IPS-20b (cell line): ENCODE data around the gene P4HA1.
A peak's percentile ranks its signal among the peaks of the same experiment; 100 is the strongest.

Source experiments
- H3K27ac ChIP-seq: one replicate; pipeline ENCODE4 v1.5.1; 2013; ENCODE audit warnings: low read length
- H3K27me3 ChIP-seq: 2 replicates; pipeline ENCODE4 v1.6.1; 2013; ENCODE audit warnings: mild to moderate bottlenecking, low read length, inconsistent platforms; ENCODE audit not compliant: insufficient read depth
- H3K36me3 ChIP-seq: 2 replicates; pipeline ENCODE4 v1.6.1; 2013; ENCODE audit warnings: low read depth, mild to moderate bottlenecking, inconsistent platforms, low read length, moderate library complexity; ENCODE audit not compliant: insufficient read depth
- H3K4me1 ChIP-seq: 2 replicates; pipeline ENCODE4 v1.6.1; 2013; ENCODE audit warnings: mild to moderate bottlenecking, control low read depth, inconsistent platforms, low read length, moderate library complexity; ENCODE audit not compliant: insufficient read depth
- H3K4me3 ChIP-seq: 2 replicates; pipeline ENCODE4 v1.5.1; 2013; ENCODE audit warnings: mild to moderate bottlenecking, low read length, inconsistent platforms
- H3K9ac ChIP-seq: 2 replicates; pipeline ENCODE4 v1.6.1; 2013; ENCODE audit warnings: low read depth, mild to moderate bottlenecking, inconsistent platforms, low read length, moderate library complexity
- H3K9me3 ChIP-seq: 2 replicates; pipeline ENCODE4 v1.6.1; 2013; ENCODE audit warnings: mild to moderate bottlenecking, low read depth, low read length, inconsistent platforms; ENCODE audit not compliant: insufficient read depth

Gene P4HA1

DNA sequence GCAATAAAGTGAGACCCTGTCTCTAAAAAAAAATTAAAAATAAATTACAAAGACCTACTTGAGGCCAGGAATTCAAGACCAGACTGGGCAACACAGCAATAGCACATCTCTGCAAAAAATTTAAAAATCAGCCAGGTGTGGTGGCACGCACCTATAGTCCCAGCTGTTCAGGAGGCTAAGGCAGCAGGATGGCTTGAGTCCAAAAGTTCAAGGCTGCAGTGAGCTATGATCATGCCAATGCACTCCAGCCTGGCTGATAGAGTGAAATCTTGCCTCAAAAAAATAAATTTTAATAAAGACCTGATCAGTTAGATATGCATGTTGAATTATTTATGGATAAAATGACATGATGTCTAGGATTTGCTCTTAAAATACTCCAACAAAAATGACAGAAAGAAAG lies 34.9 kb downstream of the P4HA1 start:
- Histone ChIP-seq H3K4me3 (no peak overlapping the region), H3K9me3 (no peaks in the 10 kb centered on the region), H3K4me1 (no peaks in the 10 kb centered on the region), H3K9ac (no peak overlapping the region), H3K27me3 (no peaks in the 10 kb centered on the region), H3K27ac (no peak overlapping the region), H3K36me3 (peaks cover 9% of the 10 kb centered on the region; the same call in 1 of the 2 replicates)

DNA sequence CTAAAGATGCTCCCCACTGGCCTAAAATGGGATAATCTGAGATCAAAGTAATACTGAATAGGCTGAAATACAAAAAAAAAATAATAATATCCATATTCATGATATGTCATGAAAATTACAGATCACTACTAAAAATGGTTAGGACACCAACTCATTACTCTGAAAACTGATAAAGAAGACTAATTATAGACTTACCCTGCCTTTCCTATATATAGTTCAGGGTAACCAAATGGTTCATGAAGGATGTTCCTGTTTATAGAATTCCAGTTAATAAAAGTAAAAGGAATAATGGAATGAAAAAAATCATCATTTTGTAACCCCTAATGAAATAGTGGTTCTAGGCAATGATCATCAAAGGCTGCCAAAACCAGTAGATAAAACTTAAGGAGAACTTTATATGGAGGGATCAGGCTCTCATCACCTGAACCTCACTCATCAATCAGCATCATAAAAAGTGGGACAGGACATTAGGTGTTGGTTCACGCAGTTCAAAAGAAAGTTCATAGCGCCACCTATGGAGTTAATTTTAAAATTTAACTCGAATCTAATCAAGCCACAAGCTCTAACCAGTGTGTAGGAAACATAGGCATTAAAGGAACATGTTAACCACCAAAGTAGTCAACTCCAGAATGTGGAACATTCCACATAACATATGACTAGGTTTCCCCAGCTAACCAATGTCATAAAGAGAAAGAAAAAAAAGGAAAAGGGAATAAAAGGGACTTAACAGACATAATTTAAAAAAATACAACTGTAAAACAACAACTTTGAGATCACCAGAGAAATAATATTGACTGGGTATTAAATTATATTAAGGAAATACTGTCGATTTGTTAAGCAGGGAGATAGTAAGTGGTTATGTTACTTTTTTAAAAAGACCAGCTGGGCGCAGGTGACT lies 35.7 kb downstream of the P4HA1 start:
- Histone ChIP-seq H3K36me3 (peaks cover 9% of the 10 kb centered on the region; the same call in 1 of the 2 replicates), H3K4me3 (no peak overlapping the region), H3K9ac (no peak overlapping the region), H3K9me3 (no peaks in the 10 kb centered on the region), H3K27me3 (no peaks in the 10 kb centered on the region), H3K4me1 (no peaks in the 10 kb centered on the region), H3K27ac (no peak overlapping the region)

DNA sequence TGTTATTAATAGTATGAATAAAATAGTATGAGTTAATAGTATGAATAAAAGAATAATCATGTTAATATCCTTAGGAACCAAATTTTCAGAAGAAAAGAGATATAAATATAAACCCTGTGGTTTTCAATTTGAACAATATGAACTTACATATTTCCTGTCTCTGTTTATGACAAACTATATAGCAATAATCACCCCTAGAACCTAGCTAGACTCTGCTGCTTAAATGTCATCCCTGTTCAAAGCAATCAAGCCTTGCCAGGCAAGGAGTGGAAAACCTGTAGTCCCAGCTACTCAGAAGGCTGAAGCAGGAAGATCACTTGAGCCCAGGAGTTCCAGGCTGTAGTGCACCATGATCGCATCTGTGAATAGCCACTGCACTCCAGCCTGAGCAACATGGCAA lies 36.5 kb downstream of the P4HA1 start:
- H3K4me1 ChIP-seq: no peaks in the 10 kb centered on the region
- H3K27me3 ChIP-seq: no peaks in the 10 kb centered on the region
- no peak overlapping the region for H3K9ac ChIP-seq
- no peaks in the 10 kb centered on the region for H3K9me3 ChIP-seq
- peaks cover 9% of the 10 kb centered on the region; the same call in 1 of the 2 replicates for H3K36me3 ChIP-seq
- no peak overlapping the region for H3K4me3 ChIP-seq
- H3K27ac ChIP-seq: no peak overlapping the region

- H3K4me3 ChIP-seq: no peak overlapping the region
- H3K27me3 ChIP-seq: no peaks in the 10 kb centered on the region
- H3K36me3 ChIP-seq: peaks cover 4% of the 10 kb centered on the region; the same call in 1 of the 2 replicates
- H3K9me3 ChIP-seq: no peaks in the 10 kb centered on the region
- no peak overlapping the region for H3K27ac ChIP-seq
- H3K4me1 ChIP-seq: no peaks in the 10 kb centered on the region
- no peak overlapping the region for H3K9ac ChIP-seq
These were observed 38.5 kb downstream of the P4HA1 start for GRCh38 chr10:73058057-73058591.

DNA sequence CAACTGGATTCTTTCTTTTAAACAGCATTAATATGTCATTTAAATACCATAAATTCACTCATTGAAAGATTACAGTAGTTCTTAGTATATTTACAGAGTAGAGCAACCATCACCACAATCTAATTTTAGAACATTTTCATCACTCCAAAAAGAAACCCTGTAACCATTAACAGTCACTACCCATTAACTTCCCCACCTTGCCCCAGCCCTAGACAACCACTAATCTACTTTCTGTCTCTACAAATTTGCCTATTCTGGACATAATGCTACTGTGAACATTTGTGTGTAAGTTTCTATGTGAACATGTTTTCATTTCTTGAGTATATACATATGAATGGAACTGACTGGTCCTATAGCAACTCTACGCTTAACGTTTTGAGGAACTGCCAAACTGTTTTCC lies 42.4 kb downstream of the P4HA1 start:
- H3K27me3 ChIP-seq: no peaks in the 10 kb centered on the region
- H3K9ac ChIP-seq: no peak overlapping the region
- peaks cover 12% of the 10 kb centered on the region; the same call in 1 of the 2 replicates for H3K36me3 ChIP-seq
- no peaks in the 10 kb centered on the region for H3K4me1 ChIP-seq
- H3K4me3 ChIP-seq: no peak overlapping the region
- H3K27ac ChIP-seq: no peak overlapping the region
- H3K9me3 ChIP-seq: no peaks in the 10 kb centered on the region

GRCh38 chr10:73053275-73053674 lies 43.4 kb downstream of the P4HA1 start:
- Histone ChIP-seq H3K27ac (no peak overlapping the region), H3K9ac (no peak overlapping the region), H3K36me3 (peaks cover 12% of the 10 kb centered on the region; the same call in 1 of the 2 replicates), H3K9me3 (no peaks in the 10 kb centered on the region), H3K4me3 (no peak overlapping the region), H3K27me3 (no peaks in the 10 kb centered on the region), H3K4me1 (no peaks in the 10 kb centered on the region)

DNA sequence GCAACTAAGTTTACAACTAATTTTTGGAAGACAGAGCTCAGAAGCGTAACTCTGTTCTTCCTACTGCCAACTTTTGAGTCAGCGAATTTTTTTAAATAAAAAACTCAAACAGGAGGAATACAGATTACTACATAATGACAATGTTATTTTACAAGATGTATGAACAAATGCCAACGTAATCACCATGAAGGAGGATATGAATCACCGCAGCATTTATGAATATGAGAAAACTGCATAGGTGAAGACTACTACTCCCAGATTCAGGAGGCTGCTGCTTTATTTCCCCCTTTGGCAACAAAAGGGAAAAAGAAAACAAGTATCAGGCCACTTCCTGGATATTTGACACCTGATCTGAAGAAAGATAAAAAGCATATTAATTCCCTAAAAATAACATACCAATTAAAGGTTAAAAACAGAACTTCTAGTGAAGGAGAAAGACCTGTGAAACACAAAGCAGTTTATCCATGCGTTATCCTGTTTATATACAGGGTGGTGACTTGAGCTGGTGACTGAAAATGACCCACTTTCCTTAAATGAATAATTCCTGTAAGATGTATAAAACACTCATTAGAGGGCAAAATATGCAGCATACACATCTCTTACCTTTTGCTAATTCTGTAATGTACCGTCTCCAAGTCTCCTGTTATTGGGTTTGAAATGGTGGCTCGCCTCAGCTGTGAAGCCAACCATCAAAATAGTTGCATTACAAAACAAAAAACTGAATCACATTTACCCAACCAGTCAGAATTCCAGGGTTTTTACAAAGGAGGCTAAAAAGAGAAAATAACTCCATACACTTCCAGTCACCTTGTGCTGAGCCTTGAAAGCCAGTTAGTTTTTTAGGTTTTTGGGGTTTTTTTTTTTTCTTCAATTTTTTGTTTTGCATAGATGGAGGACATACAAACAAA lies 52.0 kb downstream of the P4HA1 start:
- no peaks in the 10 kb centered on the region for H3K9me3 ChIP-seq
- peak overlapping the region; percentile 4 for H3K27ac ChIP-seq
- H3K4me3 ChIP-seq: peak overlapping the region; percentile 34
- H3K9ac ChIP-seq: peak overlapping the region; percentile 70
- no peaks in the 10 kb centered on the region for H3K27me3 ChIP-seq
- H3K36me3 ChIP-seq: peaks cover 13% of the 10 kb centered on the region; the same call in 1 of the 2 replicates
- peaks cover 34% of the 10 kb centered on the region for H3K4me1 ChIP-seq

DNA sequence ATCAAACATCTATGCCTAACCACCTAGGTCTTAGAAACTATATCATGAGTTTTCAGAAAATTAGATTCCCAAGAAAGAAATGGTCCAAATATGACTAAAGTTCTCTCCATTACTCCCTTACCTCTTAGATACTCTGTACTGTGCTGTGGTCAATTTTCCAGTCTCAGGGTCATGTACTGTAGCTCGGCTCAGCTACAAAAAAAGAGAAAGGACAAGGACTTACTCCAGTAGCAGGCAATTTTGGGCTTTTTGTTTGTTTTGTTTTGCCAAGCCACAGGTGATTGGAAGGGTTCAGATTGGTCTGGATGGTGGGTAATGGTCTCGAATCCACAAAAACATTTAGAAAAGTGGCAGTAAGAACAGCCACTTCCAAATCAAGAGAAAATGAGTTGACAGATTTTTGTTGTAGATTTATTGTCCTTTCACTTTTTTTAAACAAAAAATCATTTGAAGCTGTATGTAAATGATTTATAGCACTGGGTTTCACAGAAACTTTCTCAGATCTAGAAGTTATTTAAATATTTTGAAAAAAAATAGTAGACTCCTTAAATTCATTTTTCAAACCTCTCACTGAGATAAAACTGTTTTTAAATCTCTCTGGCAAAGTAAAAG lies 52.8 kb downstream of the P4HA1 start:
- H3K4me3 ChIP-seq: peak overlapping the region; percentile 34
- H3K27ac ChIP-seq: peak overlapping the region; percentile 40
- H3K4me1 ChIP-seq: peaks cover 34% of the 10 kb centered on the region
- H3K36me3 ChIP-seq: peaks cover 13% of the 10 kb centered on the region; the same call in 1 of the 2 replicates
- no peaks in the 10 kb centered on the region for H3K27me3 ChIP-seq
- H3K9ac ChIP-seq: peak overlapping the region; percentile 70
- H3K9me3 ChIP-seq: no peaks in the 10 kb centered on the region

DNA sequence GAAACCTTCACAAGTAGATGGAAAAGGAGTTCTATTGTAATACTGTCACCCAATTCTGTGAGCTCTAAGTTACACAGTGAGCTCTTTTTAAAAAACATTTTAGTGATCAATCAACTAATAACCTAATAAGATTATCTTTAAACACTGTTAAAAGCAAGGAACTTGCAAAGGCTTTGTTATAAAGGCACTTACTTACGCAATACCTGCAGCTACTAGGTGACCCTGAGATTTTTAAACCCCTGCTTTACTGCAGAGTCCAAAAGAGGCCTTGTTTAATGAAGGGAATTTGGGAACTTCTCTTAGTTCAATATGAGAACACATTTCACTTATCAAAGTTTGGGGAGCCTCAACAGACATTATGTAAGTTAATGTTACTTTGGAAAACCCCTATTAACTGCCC lies 53.3 kb downstream of the P4HA1 start:
- H3K36me3 ChIP-seq: peaks cover 13% of the 10 kb centered on the region; the same call in 1 of the 2 replicates

GRCh38 chr10:73042130-73042529 lies 54.5 kb downstream of the P4HA1 start:
- Histone ChIP-seq H3K27me3 (no peaks in the 10 kb centered on the region), H3K9me3 (no peaks in the 10 kb centered on the region), H3K27ac (no peak overlapping the region), H3K9ac (no peak overlapping the region), H3K4me3 (no peak overlapping the region), H3K4me1 (peaks cover 34% of the 10 kb centered on the region), H3K36me3 (peaks cover 13% of the 10 kb centered on the region; the same call in 1 of the 2 replicates)

More for the DNA sequence above, 53.3 kb downstream of the P4HA1 start:
- H3K27ac ChIP-seq: peak overlapping the region; percentile 40
- peaks cover 34% of the 10 kb centered on the region for H3K4me1 ChIP-seq
- H3K4me3 ChIP-seq: peak overlapping the region; percentile 34; the same call in 1 of the 2 replicates
- H3K9ac ChIP-seq: peak overlapping the region; percentile 70; the same call in 1 of the 2 replicates
- H3K27me3 ChIP-seq: no peaks in the 10 kb centered on the region
- H3K9me3 ChIP-seq: no peaks in the 10 kb centered on the region

- no peak overlapping the region for H3K4me3 ChIP-seq
- no peaks in the 10 kb centered on the region for H3K27me3 ChIP-seq
- H3K4me1 ChIP-seq: peaks cover 13% of the 10 kb centered on the region
- peaks cover 6% of the 10 kb centered on the region; the same call in 1 of the 2 replicates for H3K36me3 ChIP-seq
- no peak overlapping the region for H3K9ac ChIP-seq
- H3K9me3 ChIP-seq: no peaks in the 10 kb centered on the region
- no peak overlapping the region for H3K27ac ChIP-seq
These were observed 57.0 kb downstream of the P4HA1 start for GRCh38 chr10:73039635-73040034.
